Activated effector memory CD4-positive, alpha-beta T cell treated with Interleukin-2 at 50 U/mL for 16 hours (primary cell): ENCODE results near the gene SEMA6D.

Source experiments
- DNase-seq: peaks from one replicate; pipeline ENCODE4 v3.0.0-alpha.2; 2020

The SEMA6D gene

DNA sequence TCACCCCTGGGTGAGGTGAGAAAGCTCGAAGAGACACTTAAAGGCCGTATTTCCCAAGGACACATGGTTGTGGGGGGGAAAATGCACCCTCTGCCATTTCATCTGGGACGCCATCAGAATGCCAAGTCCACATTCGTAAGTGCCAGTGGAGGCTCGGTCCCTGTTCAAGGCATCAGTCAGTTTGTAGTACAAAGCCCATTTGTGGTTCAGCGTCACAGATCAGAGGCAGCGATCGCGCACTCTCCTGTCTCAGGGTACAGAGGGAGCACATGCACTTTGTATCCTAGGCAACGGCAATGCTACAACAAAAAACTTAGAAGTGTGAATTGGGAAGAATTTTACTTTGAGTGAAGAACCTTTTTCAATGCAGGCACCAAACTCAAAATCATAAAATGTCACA lies 27.2 kb downstream of the SEMA6D start:
- DNase-seq, result no peak

- no peak for DNase-seq
These were observed 27.7 kb downstream of the SEMA6D start for GRCh38 chr15:47744973-47745372.

- no peak for DNase-seq
These were observed 29.2 kb downstream of the SEMA6D start for GRCh38 chr15:47746516-47746915.

- no peak for DNase-seq
These were observed 32.9 kb downstream of the SEMA6D start for GRCh38 chr15:47750030-47750739.

DNA sequence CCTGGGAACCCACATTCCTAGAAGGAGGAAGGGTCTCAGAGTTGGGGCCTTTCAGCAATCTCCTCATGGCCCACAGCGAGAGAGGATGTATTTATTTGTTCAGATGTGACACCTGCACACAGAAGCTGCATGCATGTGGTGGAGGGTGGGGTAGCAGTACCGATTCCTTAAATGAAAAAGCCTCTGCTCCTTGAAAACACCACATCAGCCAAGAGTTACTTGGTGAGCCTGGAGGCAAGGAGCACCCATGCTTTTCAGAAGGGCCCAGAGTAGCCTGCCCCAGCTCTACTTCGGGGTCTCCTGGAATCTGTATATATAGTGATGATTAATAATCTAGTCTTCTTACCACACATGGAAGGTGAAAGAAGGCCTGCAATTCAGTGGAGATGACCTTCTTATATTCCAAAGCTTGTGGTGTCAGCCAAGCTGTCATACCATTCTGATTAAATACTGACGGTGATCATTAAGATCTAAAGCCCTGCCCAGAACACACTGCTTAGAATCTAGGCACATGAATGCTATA lies 33.5 kb downstream of the SEMA6D start:
- DNase-seq, result no peak

DNA sequence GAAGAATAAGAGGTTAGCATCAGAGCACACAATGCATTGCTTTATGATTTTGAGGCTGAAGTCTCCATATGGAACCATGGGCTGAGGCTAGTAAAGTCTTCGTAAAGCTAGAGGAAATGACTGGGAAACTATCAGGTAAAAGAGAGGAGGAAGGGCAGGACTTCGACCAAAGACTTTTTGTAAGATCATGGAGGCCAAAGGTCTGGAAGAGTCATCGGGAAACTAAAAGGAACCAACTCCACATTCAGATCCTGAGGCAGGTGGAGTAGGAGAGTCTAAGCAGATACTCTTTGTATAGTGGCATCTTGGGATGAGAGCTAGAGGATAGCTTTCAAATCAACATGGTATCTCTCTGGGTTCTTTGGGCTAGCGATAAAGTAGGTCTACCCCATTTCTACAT lies 36.3 kb downstream of the SEMA6D start:
- no peak for DNase-seq

DNA sequence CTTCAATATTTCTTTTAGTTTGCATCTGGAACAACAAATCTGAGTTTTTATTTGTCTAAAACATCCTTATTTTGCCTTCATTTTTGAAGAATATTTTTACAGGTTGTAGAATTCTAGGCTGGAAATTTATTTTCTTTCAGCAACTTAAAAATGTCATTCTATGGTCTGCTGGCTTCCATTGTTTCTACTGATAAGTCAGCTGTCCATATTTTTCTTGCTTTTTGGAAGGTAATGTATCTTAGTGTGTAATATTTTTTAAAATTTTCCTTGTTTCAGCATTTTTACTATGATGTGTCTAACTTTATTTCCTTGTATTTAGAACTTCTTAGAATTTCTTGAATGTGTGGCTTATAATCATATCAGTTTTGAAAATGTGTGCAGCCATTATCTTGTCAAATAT lies 37.0 kb downstream of the SEMA6D start:
- DNase-seq, result no peak

- DNase-seq, result no peak
These were observed 38.6 kb downstream of the SEMA6D start for GRCh38 chr15:47755941-47756340.

GRCh38 chr15:47756872-47757271 lies 39.6 kb downstream of the SEMA6D start:
- no peak for DNase-seq

- no peak for DNase-seq
These were observed 40.0 kb downstream of the SEMA6D start for GRCh38 chr15:47757331-47757730.

DNA sequence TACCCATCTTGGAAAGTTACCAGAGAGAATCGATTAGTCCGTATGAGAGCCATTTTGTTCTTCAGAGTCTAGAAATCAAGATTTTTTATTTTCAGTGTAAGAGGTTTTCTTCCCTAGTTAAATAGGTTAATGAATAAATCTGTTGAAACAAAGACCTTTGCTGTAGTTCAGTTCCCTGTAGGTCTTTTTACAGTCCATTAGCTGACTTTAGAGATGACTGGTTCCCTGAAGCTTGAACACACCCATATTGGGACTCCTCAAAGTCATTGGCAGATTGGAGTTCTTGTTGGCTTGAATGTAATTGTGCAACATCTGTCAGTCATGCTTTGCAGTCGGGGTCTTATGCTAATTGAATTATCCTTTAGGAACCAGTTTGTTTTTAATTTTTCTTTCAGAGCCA lies 45.3 kb downstream of the SEMA6D start:
- no peak for DNase-seq

- no peak for DNase-seq
These were observed 47.4 kb downstream of the SEMA6D start for GRCh38 chr15:47764666-47765065.

DNA sequence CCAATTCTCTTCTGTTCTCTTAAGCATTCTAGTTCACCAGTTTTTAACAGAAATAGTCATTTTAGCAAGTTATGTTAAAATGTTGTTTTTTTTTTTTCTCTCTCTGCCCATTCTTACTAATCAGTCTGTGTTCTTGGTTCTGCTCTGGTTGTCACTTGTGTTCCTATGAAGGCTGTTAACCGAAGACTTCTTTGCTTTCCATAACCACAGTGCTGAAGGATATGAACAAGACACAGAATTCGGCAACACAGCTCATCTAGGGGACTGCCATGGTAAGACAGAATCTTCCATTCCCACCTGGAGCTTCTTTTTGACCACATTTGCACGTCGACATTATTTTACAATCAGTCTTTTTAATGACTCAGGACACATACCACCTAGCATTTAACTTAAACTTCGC lies 49.1 kb downstream of the SEMA6D start:
- no peak for DNase-seq

- DNase-seq, result no peak
These were observed 49.7 kb downstream of the SEMA6D start for GRCh38 chr15:47767035-47767434.

GRCh38 chr15:47768735-47769134 lies 51.4 kb downstream of the SEMA6D start:
- DNase-seq, result no peak

- no peak for DNase-seq
These were observed 51.9 kb downstream of the SEMA6D start for GRCh38 chr15:47769166-47769565.

GRCh38 chr15:47773143-47773542 lies 55.8 kb downstream of the SEMA6D start:
- no peak for DNase-seq

DNA sequence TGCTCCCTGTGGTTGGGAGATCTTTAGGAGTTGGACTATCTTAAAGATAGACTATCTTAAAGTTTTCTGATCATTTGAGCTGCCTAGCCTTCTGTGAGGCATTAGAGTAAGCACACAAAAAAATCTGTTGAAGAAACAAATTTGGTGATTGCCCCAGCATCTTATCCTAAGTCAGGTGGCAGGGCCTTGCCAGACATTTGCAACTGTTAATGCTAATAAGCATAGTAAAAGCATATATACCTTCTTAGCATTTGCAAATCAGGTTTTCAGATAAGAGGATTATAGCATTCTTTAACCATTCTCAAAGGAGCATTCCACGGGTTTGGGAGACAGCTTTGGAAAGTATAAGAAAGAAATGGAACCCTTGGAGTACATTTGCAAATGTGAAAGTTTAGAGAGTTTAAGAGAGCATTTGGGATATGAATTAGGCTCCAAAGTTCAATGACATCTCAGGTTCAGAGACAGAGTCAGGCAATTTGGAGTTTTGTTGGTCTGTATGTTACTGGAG lies 61.0 kb downstream of the SEMA6D start:
- DNase-seq, result no peak

DNA sequence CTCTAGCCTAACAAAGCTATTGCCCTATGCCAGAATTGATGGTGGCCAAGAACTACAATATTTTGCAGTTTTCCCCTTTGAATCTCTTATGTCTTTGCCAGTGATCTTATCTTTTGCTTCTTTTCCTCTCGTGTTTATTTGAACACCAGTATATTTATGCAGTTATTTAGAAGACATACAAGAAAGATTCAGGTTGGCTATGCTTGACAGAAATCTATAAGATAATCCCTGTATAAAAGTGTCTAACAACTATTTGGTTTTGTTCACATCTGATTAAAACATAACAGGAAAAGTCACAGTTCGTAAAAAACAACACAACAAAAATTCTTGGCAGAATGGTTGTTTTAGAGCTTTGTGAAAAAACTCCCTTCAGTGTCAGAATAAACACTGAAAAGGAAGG lies 63.7 kb downstream of the SEMA6D start:
- DNase-seq, result no peak

GRCh38 chr15:47781527-47781926 lies 64.2 kb downstream of the SEMA6D start:
- no peak for DNase-seq

GRCh38 chr15:47784820-47785219 lies 67.5 kb downstream of the SEMA6D start:
- DNase-seq, result no peak

- DNase-seq, result no peak
These were observed 69.1 kb downstream of the SEMA6D start for GRCh38 chr15:47786371-47786770.

GRCh38 chr15:47787875-47788274 lies 70.6 kb downstream of the SEMA6D start:
- no peak for DNase-seq

DNA sequence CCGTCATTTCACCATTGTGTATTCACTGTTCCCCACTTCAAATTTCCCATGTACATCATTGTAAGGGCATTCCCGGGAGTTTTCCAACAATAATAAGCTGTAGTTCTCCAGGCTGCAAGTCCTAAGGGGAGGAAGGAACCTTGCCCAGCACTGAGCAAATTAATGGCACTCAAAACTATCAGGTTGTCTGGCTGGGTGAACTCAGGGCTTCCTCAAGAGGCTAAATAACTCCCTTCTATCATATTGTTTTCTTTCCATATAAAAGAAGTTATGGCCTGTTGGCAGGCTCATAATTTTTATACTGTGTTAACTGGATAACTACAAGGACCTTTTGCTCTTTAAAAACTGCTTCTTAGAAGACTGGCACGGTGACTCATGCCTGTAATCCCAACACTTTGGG lies 71.4 kb downstream of the SEMA6D start:
- DNase-seq, result no peak

DNA sequence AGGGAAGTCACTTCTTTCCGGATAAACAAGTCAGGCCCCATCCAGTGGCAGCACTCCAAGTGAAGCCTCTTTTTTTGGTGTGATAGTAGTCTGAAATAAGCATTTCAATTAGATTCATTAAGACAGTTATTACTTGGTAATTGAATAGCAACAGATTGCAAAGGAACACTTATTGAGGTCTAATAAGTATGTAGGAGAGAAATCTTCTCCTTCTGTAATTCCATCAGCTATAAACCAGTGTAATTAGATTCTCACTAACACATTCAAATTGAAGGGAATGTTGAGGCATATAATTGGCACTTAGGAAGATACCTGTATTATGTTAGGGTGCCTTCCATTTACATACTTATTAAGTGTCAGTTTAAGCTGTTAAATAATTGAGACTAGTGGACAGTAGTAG lies 73.9 kb downstream of the SEMA6D start:
- DNase-seq, result no peak
